ENCODE results near the gene ZNF362. TPM values are rescaled to one million over a fixed set of nuclear protein-coding genes. Genes with fewer than 3 reads are reported as not detected.

Gene ZNF362
- total and polyA plus RNA-seq, 2 experiments from 2014 or later, result 11.0 to 12.9 TPM

- no peak for TF ChIP-seq ZNF462 (CRISPR knock-in tag; IDR thresholded peaks at IDR 0.05)
- TF ChIP-seq EZH2phosphoT487 (IDR thresholded peaks at IDR 0.05; ENCODE audit: unreplicated experiment), result no peak
- TF ChIP-seq CTCF (conservative IDR thresholded peaks at IDR 0.05; ENCODE audit: low read depth in 2 of 2), result no peak
- no peak for TF ChIP-seq JUNB (IDR thresholded peaks at IDR 0.05; ENCODE audit: unreplicated experiment)
- no peak for TF ChIP-seq POLR2AphosphoS5 (IDR thresholded peaks at IDR 0.05; ENCODE audit: low read depth)
Measured at GRCh38 chr1:33338440-33339211, 82.3 kb downstream of the ZNF362 start (continued).

GRCh38 chr1:33339413-33339812, 83.1 kb downstream of the ZNF362 start:
- Histone ChIP-seq H3F3A (replicated peaks; ENCODE audit: low read depth) (0 out of 2 replicates have a peak, but pooled peaks cover 8% of the 10 kb centered on the region), H3K36me3 (ENCODE audit: insufficient read depth) (no peaks in the 10 kb centered on the region), H3K4me1 (ENCODE audit: insufficient read depth) (peaks cover 61% of the 10 kb centered on the region), H3K27me3 (ENCODE audit: insufficient read depth) (peaks cover 73% of the 10 kb centered on the region), H3K27ac (ENCODE audit: low read depth) (no peak overlapping the region), H4K20me1 (replicated peaks; ENCODE audit: insufficient read depth) (peaks cover 18% of the 10 kb centered on the region; the same call in 1 of the 2 replicates), H3K79me2 (replicated peaks; ENCODE audit: insufficient read depth) (no peaks in the 10 kb centered on the region), H2AFZ (no peak overlapping the region), H3K4me3 (no peak overlapping the region), H3K4me2 (peak overlapping the region; percentile 58; the same call in 1 of the 2 replicates), H3K9me2 (ENCODE audit: insufficient read depth) (no peaks in the 10 kb centered on the region)
- TF ChIP-seq CTCF (conservative IDR thresholded peaks at IDR 0.05; ENCODE audit: low read depth in 2 of 2), result peak; percentile 32 to 57
- TF ChIP-seq JUNB (IDR thresholded peaks at IDR 0.05; ENCODE audit: unreplicated experiment), result no peak
- DNase-seq (ENCODE audit: low spot score), result no peak
- no peaks in the 10 kb centered on the region for H3K36me3 Mint-ChIP-seq (ENCODE audit: low read depth)
- no peaks in the 10 kb centered on the region; the same call in 2 of the 3 replicates for H3K9me3 Mint-ChIP-seq
- no peak overlapping the region for H3K27ac Mint-ChIP-seq
- peak; percentile 6; the same call in 2 of the 3 replicates for ATAC-seq
- H3K27me3 Mint-ChIP-seq (ENCODE audit: insufficient read depth, low read depth, poor library complexity), result peaks cover 29% of the 10 kb centered on the region
- no peak overlapping the region for H3K4me3 Mint-ChIP-seq
- H3K4me1 Mint-ChIP-seq, result peaks cover 72% of the 10 kb centered on the region
